Measurements from ENCODE around the gene PRRT3. TPM values are rescaled to one million over a fixed set of nuclear protein-coding genes. Genes with fewer than 3 reads are reported as not detected.
"Not testable (repeated sequence)": the region's sequence is repeated elsewhere in the genome, so short reads cannot be mapped to it uniquely, and the experiment has no call there.

Gene PRRT3
- total RNA-seq, 2 donors from 2014 or later: 0.97 to 1.4 TPM

GRCh38 chr3:9903238-9903624 is 49.0 kb downstream of the PRRT3 start:
- ATAC-seq (peak; percentile 32 to 61), DNase-seq (peak; percentile 32)
- intact Hi-C loops (cut with DNase I): no loop called here

GRCh38 chr3:9902372-9903237 is 49.6 kb downstream of the PRRT3 start, which contains the start of gene IL17RE:
Gene IL17RE (plus strand): TSS chr3:9902848. CDS start chr3:9902933, 85 bp downstream.
- intact Hi-C loops (cut with DNase I): no loop called here
- peak in 1 of 2 donors; percentile 62 for ATAC-seq
- DNase-seq: peak; percentile 35

GRCh38 chr3:9901967-9902366 is 50.2 kb downstream of the PRRT3 start:
- DNase-seq (no peak), ATAC-seq (no peak)
- intact Hi-C loops (cut with DNase I): no loop called here

- ATAC-seq; DNase-seq; intact Hi-C loops (cut with DNase I): not testable (repeated sequence)
These were observed 51.2 kb downstream of the PRRT3 start for GRCh38 chr3:9900965-9901415.

GRCh38 chr3:9899289-9899791 is 52.9 kb downstream of the PRRT3 start:
- intact Hi-C loops (cut with DNase I): no loop called here
- no peak for ATAC-seq
- DNase-seq: no peak

GRCh38 chr3:9898467-9899241 is 53.6 kb downstream of the PRRT3 start:
- intact Hi-C loops (cut with DNase I): no loop called here
- peak; percentile 17 to 52 for ATAC-seq
- DNase-seq: no peak

GRCh38 chr3:9897408-9898372 is 54.5 kb downstream of the PRRT3 start:
- ATAC-seq (peak; percentile 44 to 52), DNase-seq (no peak)
- intact Hi-C loops (cut with DNase I): no loop called here

- ATAC-seq; DNase-seq; intact Hi-C loops (cut with DNase I): not testable (repeated sequence)
These were observed 55.3 kb downstream of the PRRT3 start for GRCh38 chr3:9896755-9897407.

- DNase-seq; intact Hi-C loops (cut with DNase I); ATAC-seq: not testable (repeated sequence)
These were observed 56.5 kb downstream of the PRRT3 start for GRCh38 chr3:9895715-9896114.

Other genes starting within 250 kb of the PRRT3 start
- under 1 TPM in 1 of 2 donors, not detected in 1; 0.10 TPM for gene CPNE9, start 248.6 kb downstream of the PRRT3 start, total RNA-seq
- gene BRPF1, start 220.7 kb downstream of the PRRT3 start, total RNA-seq: 10 to 100 TPM; 10.2 to 14.6 TPM
- 10 to 100 TPM; 11.8 to 12.6 TPM for gene OGG1, start 202.5 kb downstream of the PRRT3 start, total RNA-seq
- gene CAMK1, start 182.5 kb downstream of the PRRT3 start, total RNA-seq: 10 to 100 TPM; 24.2 to 27.4 TPM
- gene TADA3, start 159.9 kb downstream of the PRRT3 start, total RNA-seq: 10 to 100 TPM; 42.0 to 42.7 TPM
- 10 to 100 TPM; 80.8 to 96.2 TPM for gene ARPC4, start 159.3 kb downstream of the PRRT3 start, total RNA-seq
- 10 to 100 TPM; 15.4 to 20.4 TPM for gene TTLL3, start 142.1 kb downstream of the PRRT3 start, total RNA-seq
- 10 to 100 TPM; 26.2 to 36.3 TPM for gene RPUSD3, start 108.4 kb downstream of the PRRT3 start, total RNA-seq
- gene CIDEC, start 72.2 kb downstream of the PRRT3 start, total RNA-seq: 100 to 1,000 TPM in 1 of 2 donors, 10 to 100 TPM in 1; 63.3 to 127 TPM
- 10 to 100 TPM; 20.7 to 25.6 TPM for gene JAGN1, start 61.8 kb downstream of the PRRT3 start, total RNA-seq
- 1 to 10 TPM; 1.8 to 2.2 TPM for gene IL17RE, start 49.6 kb downstream of the PRRT3 start, total RNA-seq
- gene IL17RC, start 35.3 kb downstream of the PRRT3 start, total RNA-seq: 10 to 100 TPM; 33.2 to 34.6 TPM
- gene CRELD1, start 18.6 kb downstream of the PRRT3 start, total RNA-seq: 10 to 100 TPM; 47.4 to 59.8 TPM
- 10 to 100 TPM; 80.0 to 86.7 TPM for gene EMC3, start 34.4 kb upstream of the PRRT3 start, total RNA-seq
- 1 to 10 TPM in 1 of 2 donors, under 1 TPM in 1; 0.71 to 1.8 TPM for gene FANCD2, start 74.0 kb upstream of the PRRT3 start, total RNA-seq
- gene FANCD2OS, start 155.8 kb upstream of the PRRT3 start, total RNA-seq: not detected
- 10 to 100 TPM; 84.8 to 95.0 TPM for gene BRK1, start 163.3 kb upstream of the PRRT3 start, total RNA-seq
- 10 to 100 TPM; 15.3 to 16.3 TPM for gene VHL, start 189.4 kb upstream of the PRRT3 start, total RNA-seq
- gene IRAK2, start 212.5 kb upstream of the PRRT3 start, total RNA-seq: 1 to 10 TPM; 1.7 to 1.8 TPM

All from left cardiac atrium (tissue), 4 donors.